Measurements from ENCODE around the gene REG4. TPM values are rescaled to one million over a fixed set of nuclear protein-coding genes. Genes with fewer than 3 reads are reported as not detected.

REG4 gene
- total RNA-seq, 1 experiment from 2014 or later: not detected

DNA sequence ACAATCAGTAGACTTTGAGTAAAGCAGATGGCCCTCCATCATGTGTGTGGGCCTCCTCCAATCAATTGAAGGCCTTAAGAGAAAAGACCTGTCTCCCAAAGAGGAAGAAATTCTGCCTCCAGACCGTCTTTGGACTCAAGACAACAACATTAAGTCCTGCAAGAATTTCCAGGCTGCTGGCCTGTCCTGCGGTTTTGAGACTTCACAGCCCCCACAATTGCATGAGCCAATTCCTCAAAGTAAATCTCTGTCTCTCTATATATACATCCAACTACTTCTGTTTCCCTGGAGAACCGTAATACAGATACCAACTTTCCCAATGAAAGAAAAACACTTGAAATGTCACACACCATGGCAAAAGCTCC, 16.4 kb downstream of the REG4 start:
- DNase-seq (ENCODE audit: low read depth, low spot score): no peak
- Histone ChIP-seq H4K20me1 (ENCODE audit: insufficient read depth) (no peaks in the 10 kb centered on the region), H2AFZ (ENCODE audit: low read depth, low read length, poor library complexity, severe bottlenecking) (no peak overlapping the region), H3K9me3 (ENCODE audit: control insufficient read depth in 1 of 2, insufficient read depth in 1 of 2, low read depth in 1 of 2, low read length in 2 of 2) (no peaks in the 10 kb centered on the region), H3K4me2 (ENCODE audit: low read length) (no peak overlapping the region), H3K9ac (ENCODE audit: low read length) (no peak overlapping the region), H3K4me1 (ENCODE audit: control insufficient read depth in 1 of 2, insufficient read depth in 2 of 2, low read length in 2 of 2) (no peaks in the 10 kb centered on the region), H3K27me3 (ENCODE audit: insufficient read depth, low read length) (no peaks in the 10 kb centered on the region), H3K9me2 (ENCODE audit: insufficient read depth) (no peaks in the 10 kb centered on the region), H3K36me3 (ENCODE audit: control insufficient read depth in 1 of 2, insufficient read depth in 2 of 2, low read length in 2 of 2) (no peaks in the 10 kb centered on the region), H3K4me3 (replicated peaks in 1 of 2; ENCODE audit: low read depth in 1 of 2, low read length in 2 of 2) (no peak overlapping the region), H3K27ac (ENCODE audit: low read depth, low read length) (no peak overlapping the region), H3K79me2 (ENCODE audit: insufficient read depth, low read length) (no peaks in the 10 kb centered on the region)
- POLR2A ChIA-PET: no interaction called here
- intact Hi-C loops (cut with micrococcal nuclease): no loop called here
- BruUV-seq (replicated peaks): no TSS peak
- no peak for TF ChIP-seq FOSL1 (IDR thresholded peaks at IDR 0.05; ENCODE audit: low read depth)
- no peak for TF ChIP-seq POLR2AphosphoS5 (IDR thresholded peaks at IDR 0.05; ENCODE audit: low read depth, low read length)
- TF ChIP-seq YY1 (IDR thresholded peaks at IDR 0.05; ENCODE audit: extremely low read depth, insufficient replicate concordance, low read depth, low read length): no peak
- no peak for TF ChIP-seq JUND (IDR thresholded peaks at IDR 0.05)
- TF ChIP-seq, protein P1, sequence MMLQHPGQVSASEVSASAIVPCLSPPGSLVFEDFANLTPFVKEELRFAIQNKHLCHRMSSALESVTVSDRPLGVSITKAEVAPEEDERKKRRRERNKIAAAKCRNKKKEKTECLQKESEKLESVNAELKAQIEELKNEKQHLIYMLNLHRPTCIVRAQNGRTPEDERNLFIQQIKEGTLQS (IDR thresholded peaks at IDR 0.05): no peak
- TF ChIP-seq EGR1 (IDR thresholded peaks at IDR 0.05; ENCODE audit: low read depth): no peak
- TF ChIP-seq ZNF274 (IDR thresholded peaks at IDR 0.05; ENCODE audit: low read depth, low read length): no peak
- TF ChIP-seq, protein P2, sequence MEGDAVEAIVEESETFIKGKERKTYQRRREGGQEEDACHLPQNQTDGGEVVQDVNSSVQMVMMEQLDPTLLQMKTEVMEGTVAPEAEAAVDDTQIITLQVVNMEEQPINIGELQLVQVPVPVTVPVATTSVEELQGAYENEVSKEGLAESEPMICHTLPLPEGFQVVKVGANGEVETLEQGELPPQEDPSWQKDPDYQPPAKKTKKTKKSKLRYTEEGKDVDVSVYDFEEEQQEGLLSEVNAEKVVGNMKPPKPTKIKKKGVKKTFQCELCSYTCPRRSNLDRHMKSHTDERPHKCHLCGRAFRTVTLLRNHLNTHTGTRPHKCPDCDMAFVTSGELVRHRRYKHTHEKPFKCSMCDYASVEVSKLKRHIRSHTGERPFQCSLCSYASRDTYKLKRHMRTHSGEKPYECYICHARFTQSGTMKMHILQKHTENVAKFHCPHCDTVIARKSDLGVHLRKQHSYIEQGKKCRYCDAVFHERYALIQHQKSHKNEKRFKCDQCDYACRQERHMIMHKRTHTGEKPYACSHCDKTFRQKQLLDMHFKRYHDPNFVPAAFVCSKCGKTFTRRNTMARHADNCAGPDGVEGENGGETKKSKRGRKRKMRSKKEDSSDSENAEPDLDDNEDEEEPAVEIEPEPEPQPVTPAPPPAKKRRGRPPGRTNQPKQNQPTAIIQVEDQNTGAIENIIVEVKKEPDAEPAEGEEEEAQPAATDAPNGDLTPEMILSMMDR (IDR thresholded peaks at IDR 0.05 in 2 of 3, conservative IDR thresholded peaks at IDR 0.05 in 1 of 3; ENCODE audit: borderline replicate concordance in 1 of 3, insufficient read depth in 1 of 3, low read depth in 2 of 3, low read length in 2 of 3): no peak
- no peak for TF ChIP-seq CBX3 (IDR thresholded peaks at IDR 0.05; ENCODE audit: low read depth)
- TF ChIP-seq SP1 (IDR thresholded peaks at IDR 0.05; ENCODE audit: low read depth): no peak
- no peak for TF ChIP-seq SRF (IDR thresholded peaks at IDR 0.05; ENCODE audit: low read depth)
- TF ChIP-seq SIN3A (IDR thresholded peaks at IDR 0.05; ENCODE audit: low read depth): no peak
- no peak for TF ChIP-seq TCF7L2 (IDR thresholded peaks at IDR 0.05; ENCODE audit: borderline replicate concordance, extremely low read depth, insufficient read depth, insufficient read length)
- no peak for TF ChIP-seq POLR2A (IDR thresholded peaks at IDR 0.05; ENCODE audit: borderline replicate concordance, extremely low read depth, insufficient read depth, insufficient read length)
- TF ChIP-seq, protein P3, sequence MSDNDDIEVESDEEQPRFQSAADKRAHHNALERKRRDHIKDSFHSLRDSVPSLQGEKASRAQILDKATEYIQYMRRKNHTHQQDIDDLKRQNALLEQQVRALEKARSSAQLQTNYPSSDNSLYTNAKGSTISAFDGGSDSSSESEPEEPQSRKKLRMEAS (IDR thresholded peaks at IDR 0.05): no peak
- no peak for TF ChIP-seq EZH2phosphoT487 (IDR thresholded peaks at IDR 0.05; ENCODE audit: borderline replicate concordance)
- CTCF ChIA-PET: interaction anchor here (2.7 kb wide), 1 partner anchor 14 kb away, joined by 8 read pairs; no protein-coding TSS in a partner anchor
- RAD21 ChIA-PET (ENCODE audit: low non-redundant PET in 1 of 2, low total read pairs in 2 of 2, uncharacterized antibody in 2 of 2, unreplicated experiment in 2 of 2): no interaction called here
- no peak for ATAC-seq

All from HCT116 (cell line).